ENCODE measurements around the gene UAP1.
"Not testable (repeated sequence)": the region's sequence is repeated elsewhere in the genome, so short reads cannot be mapped to it uniquely, and the experiment has no call there.

Gene UAP1

DNA sequence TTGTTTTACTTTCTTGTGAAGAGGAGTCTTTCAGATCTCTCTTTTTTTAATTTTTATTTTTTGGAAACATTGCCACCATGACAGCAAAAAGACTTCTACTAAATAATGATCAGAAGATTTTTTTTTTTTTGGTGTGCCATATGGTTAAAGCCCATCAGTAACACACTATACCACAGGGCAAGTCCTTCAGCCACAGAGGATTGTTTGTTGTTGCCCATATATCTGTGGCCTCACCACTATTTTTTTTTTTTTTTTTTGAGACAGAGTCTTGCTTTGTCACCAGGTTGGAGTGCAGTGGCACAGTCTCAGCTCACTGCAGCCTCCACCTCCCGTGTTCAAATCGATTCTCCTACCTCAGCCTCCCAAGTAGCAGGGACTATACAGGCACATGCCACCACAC is 29.2 kb downstream of the UAP1 start:
- peaks cover 19% of the 10 kb centered on the region for H3K36me3 ChIP-seq (ENCODE audit: control insufficient read depth, low read length)
- H3K79me2 ChIP-seq (ENCODE audit: control insufficient read depth, low read length): no peaks in the 10 kb centered on the region
- no peaks in the 10 kb centered on the region for H4K20me1 ChIP-seq (ENCODE audit: control insufficient read depth, insufficient read depth, low read depth, low read length)
- no peaks in the 10 kb centered on the region for H3K27me3 ChIP-seq (ENCODE audit: control insufficient read depth, low read length)
- no peaks in the 10 kb centered on the region for H3K4me1 ChIP-seq (ENCODE audit: control insufficient read depth, low read length)
- TF ChIP-seq EZH2phosphoT487 (IDR thresholded peaks at IDR 0.05; ENCODE audit: borderline replicate concordance, low read length): no peak
- no peak overlapping the region for H3K4me3 ChIP-seq (ENCODE audit: low read length)
- no peaks in the 10 kb centered on the region for H3K9me2 ChIP-seq (replicated peaks; ENCODE audit: control insufficient read depth, low read length)
- no peak overlapping the region for H3K27ac ChIP-seq (ENCODE audit: low read depth, low read length)
- H3K9me3 ChIP-seq (ENCODE audit: control insufficient read depth, insufficient read depth, low read length): no peaks in the 10 kb centered on the region
- no peaks in the 10 kb centered on the region for H3F3A ChIP-seq (ENCODE audit: control insufficient read depth, insufficient read depth)
- no peak overlapping the region for H3K4me2 ChIP-seq (ENCODE audit: low read length)

DNA sequence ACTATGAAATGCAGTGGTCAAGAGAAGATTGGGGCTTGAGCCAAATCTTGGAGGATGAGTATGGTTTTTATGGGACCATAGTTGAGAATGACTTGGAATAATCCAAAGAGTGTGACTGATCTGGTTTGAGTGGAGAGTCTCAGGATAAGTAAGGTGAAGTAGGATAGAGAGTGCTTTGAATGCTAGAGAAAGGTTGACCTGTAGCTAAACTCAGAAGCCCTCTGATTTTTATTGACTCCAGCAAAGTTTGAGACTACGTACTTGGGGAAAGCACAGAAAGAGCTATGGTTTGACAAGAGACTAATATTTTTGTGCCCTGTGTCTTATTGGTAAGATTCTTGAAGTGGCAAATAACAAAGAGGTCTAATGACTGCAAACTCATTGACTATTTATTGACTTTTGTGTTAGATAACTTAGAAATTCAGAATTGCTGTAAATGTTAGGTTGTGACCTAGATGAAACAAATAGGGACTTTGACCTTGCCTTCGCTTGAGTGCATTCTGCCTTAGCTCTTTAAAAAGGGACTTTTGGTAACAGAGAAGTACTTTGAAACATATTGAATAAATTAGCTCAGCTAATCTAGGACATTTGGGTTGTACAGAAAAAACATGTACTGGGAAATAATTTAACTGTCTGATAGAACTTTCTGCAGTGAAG is 35.1 kb downstream of the UAP1 start:
- no peaks in the 10 kb centered on the region for H3K9me2 ChIP-seq (replicated peaks; ENCODE audit: control insufficient read depth, low read length)
- H3K4me1 ChIP-seq (ENCODE audit: control insufficient read depth, low read length): no peaks in the 10 kb centered on the region
- no peaks in the 10 kb centered on the region for H3K79me2 ChIP-seq (ENCODE audit: control insufficient read depth, low read length)
- no peaks in the 10 kb centered on the region for H3K27me3 ChIP-seq (ENCODE audit: control insufficient read depth, low read length)
- no peak overlapping the region for H3K27ac ChIP-seq (ENCODE audit: low read depth, low read length)
- TF ChIP-seq, protein P1, sequence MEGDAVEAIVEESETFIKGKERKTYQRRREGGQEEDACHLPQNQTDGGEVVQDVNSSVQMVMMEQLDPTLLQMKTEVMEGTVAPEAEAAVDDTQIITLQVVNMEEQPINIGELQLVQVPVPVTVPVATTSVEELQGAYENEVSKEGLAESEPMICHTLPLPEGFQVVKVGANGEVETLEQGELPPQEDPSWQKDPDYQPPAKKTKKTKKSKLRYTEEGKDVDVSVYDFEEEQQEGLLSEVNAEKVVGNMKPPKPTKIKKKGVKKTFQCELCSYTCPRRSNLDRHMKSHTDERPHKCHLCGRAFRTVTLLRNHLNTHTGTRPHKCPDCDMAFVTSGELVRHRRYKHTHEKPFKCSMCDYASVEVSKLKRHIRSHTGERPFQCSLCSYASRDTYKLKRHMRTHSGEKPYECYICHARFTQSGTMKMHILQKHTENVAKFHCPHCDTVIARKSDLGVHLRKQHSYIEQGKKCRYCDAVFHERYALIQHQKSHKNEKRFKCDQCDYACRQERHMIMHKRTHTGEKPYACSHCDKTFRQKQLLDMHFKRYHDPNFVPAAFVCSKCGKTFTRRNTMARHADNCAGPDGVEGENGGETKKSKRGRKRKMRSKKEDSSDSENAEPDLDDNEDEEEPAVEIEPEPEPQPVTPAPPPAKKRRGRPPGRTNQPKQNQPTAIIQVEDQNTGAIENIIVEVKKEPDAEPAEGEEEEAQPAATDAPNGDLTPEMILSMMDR (IDR thresholded peaks at IDR 0.05; ENCODE audit: low read depth, low read length, poor library complexity, severe bottlenecking): no peak
- TF ChIP-seq EZH2phosphoT487 (IDR thresholded peaks at IDR 0.05; ENCODE audit: borderline replicate concordance, low read length): no peak
- H3K36me3 ChIP-seq (ENCODE audit: control insufficient read depth, low read length): peaks cover 18% of the 10 kb centered on the region
- H3K9me3 ChIP-seq (ENCODE audit: control insufficient read depth, insufficient read depth, low read length): no peaks in the 10 kb centered on the region
- no peaks in the 10 kb centered on the region for H3F3A ChIP-seq (ENCODE audit: control insufficient read depth, insufficient read depth)
- no peaks in the 10 kb centered on the region for H4K20me1 ChIP-seq (ENCODE audit: control insufficient read depth, insufficient read depth, low read depth, low read length)
- H3K4me3 ChIP-seq (ENCODE audit: low read length): no peak overlapping the region
- no peak overlapping the region for H3K4me2 ChIP-seq (ENCODE audit: low read length)

DNA sequence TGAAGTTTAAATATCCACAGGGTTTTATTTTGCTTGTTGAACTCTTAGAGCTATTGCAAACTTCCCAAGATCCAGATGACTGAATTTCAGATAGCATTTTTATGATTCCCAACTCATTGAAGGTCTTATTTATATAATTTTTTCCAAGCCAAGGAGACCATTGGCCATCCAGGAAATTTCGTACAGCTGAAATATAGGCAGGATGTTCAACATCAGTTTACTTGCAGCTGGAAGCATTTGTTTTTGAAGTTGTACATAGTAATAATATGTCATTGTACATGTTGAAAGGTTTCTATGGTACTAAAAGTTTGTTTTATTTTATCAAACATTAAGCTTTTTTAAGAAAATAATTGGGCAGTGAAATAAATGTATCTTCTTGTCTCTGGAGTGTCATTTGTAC is 37.9 kb downstream of the UAP1 start:
- Histone ChIP-seq H4K20me1 (ENCODE audit: control insufficient read depth, insufficient read depth, low read depth, low read length) (no peaks in the 10 kb centered on the region), H3K4me1 (ENCODE audit: control insufficient read depth, low read length) (no peaks in the 10 kb centered on the region), H3K79me2 (ENCODE audit: control insufficient read depth, low read length) (no peaks in the 10 kb centered on the region), H3K27me3 (ENCODE audit: control insufficient read depth, low read length) (no peaks in the 10 kb centered on the region), H3K4me2 (ENCODE audit: low read length) (no peak overlapping the region), H3K27ac (ENCODE audit: low read depth, low read length) (no peak overlapping the region), H3K9me2 (replicated peaks; ENCODE audit: control insufficient read depth, low read length) (no peaks in the 10 kb centered on the region), H3K9me3 (ENCODE audit: control insufficient read depth, insufficient read depth, low read length) (no peaks in the 10 kb centered on the region), H3K4me3 (ENCODE audit: low read length) (no peak overlapping the region), H3K36me3 (ENCODE audit: control insufficient read depth, low read length) (peaks cover 20% of the 10 kb centered on the region), H3F3A (ENCODE audit: control insufficient read depth, insufficient read depth) (no peaks in the 10 kb centered on the region)
- TF ChIP-seq, protein P1 (IDR thresholded peaks at IDR 0.05; ENCODE audit: low read depth, low read length, poor library complexity, severe bottlenecking): no peak
- TF ChIP-seq EZH2phosphoT487 (IDR thresholded peaks at IDR 0.05; ENCODE audit: borderline replicate concordance, low read length): no peak

DNA sequence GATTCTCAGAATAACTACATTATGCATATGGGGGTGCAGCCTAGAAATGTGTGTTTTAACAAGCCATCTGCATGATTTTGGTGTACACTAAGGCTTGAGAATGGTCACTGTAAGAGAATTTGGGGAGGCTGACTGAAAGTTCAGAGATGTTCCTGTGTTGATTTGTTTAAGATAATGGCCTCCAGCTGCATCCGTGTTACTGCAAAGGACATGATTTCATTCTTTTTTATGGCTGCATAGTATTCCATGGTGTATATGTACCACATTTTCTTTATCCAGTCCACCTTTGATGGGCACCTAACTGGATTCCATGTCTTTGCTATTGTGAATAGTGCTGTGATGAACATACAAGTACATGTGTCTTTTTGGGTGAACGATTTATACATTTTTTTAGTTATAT is 41.6 kb downstream of the UAP1 start:
- not testable (repeated sequence) for H3F3A ChIP-seq (ENCODE audit: control insufficient read depth, insufficient read depth); H3K27me3 ChIP-seq (ENCODE audit: control insufficient read depth, low read length); H3K9me2 ChIP-seq (replicated peaks; ENCODE audit: control insufficient read depth, low read length); H3K79me2 ChIP-seq (ENCODE audit: control insufficient read depth, low read length); H3K4me1 ChIP-seq (ENCODE audit: control insufficient read depth, low read length); H3K4me3 ChIP-seq (ENCODE audit: low read length); H3K4me2 ChIP-seq (ENCODE audit: low read length); H4K20me1 ChIP-seq (ENCODE audit: control insufficient read depth, insufficient read depth, low read depth, low read length); H3K27ac ChIP-seq (ENCODE audit: low read depth, low read length); H3K9me3 ChIP-seq (ENCODE audit: control insufficient read depth, insufficient read depth, low read length)
- H3K36me3 ChIP-seq (ENCODE audit: control insufficient read depth, low read length): peaks cover 20% of the 10 kb centered on the region
